ENCODE results near the gene FGF21.

FGF21 gene

GRCh38 chr19:48737360-48737998 lies 17.8 kb upstream of the FGF21 start:
- no peaks in the 10 kb centered on the region for H3K9me3 ChIP-seq (ENCODE audit: low read depth, low read length)
- no peak overlapping the region; the same call in 1 of the 2 replicates for H3K27ac ChIP-seq
- TF ChIP-seq EZH2 (IDR thresholded peaks at IDR 0.05) (no peak), POLR2AphosphoS5 (IDR thresholded peaks at IDR 0.05; ENCODE audit: borderline replicate concordance, low read depth, low read length) (no peak), FOXP2 (optimal IDR thresholded peaks at IDR 0.05; ENCODE audit: control extremely low read depth, extremely low read length, insufficient read depth) (no peak)
- DNase-seq (ENCODE audit: low read depth, low spot score) = no peak
- H3K36me3 ChIP-seq (ENCODE audit: insufficient read depth, low read length) = no peaks in the 10 kb centered on the region
- no peak overlapping the region for H3K9ac ChIP-seq (ENCODE audit: insufficient read length)
- no peak overlapping the region for H3K4me3 ChIP-seq

DNA sequence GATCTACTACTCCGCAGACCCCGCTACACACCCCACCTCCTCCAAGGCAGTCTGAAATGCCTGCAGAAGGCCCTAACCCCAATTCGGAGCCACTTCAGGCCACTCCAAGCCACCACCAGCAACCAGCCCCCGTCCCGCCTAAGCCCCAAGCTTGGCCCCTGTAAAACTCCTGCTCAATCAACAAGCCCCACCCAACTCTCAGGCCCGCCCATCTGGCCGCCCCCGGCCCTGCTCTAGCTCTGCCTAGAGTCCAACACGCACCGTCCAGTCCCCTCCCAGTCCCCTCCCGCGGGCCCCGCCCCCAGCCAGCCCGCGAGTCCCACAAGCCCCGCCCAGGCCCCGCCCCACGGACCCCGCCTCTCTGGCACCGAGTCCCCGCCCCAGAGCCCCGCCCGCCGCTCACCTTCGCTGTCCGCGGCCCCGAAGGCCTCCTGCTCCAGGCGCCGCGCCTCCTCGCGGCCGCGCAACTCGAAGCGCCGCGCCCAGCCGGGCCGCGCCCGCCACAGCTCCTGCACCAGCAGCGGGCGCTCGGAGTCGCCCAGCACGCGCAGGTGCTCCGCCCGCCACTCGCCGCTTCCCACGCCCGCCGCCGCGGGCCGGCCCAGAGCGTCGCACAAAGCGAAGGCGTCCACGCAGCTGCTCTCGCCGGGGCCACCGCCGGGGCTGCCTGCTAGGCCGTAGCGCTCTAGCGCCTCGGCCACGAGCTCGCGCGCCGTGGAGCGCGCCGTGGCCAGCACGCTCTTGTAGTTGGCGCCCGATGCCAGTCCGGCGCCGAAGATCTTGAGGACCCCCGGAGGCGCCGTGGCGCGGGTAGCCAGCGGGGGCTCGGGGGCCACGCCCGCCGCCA lies 16.5 kb upstream of the FGF21 start:
- Histone ChIP-seq H3K27ac (peak overlapping the region; percentile 4; the same call in 1 of the 2 replicates), H3K36me3 (ENCODE audit: insufficient read depth, low read length) (no peaks in the 10 kb centered on the region), H3K9me3 (ENCODE audit: low read depth, low read length) (no peaks in the 10 kb centered on the region), H3K9ac (ENCODE audit: insufficient read length) (peak overlapping the region; percentile 53), H3K4me3 (peak overlapping the region; percentile 68)
- DNase-seq (ENCODE audit: low read depth, low spot score) = no peak
- TF ChIP-seq EZH2 (IDR thresholded peaks at IDR 0.05) = no peak
- TF ChIP-seq POLR2AphosphoS5 (IDR thresholded peaks at IDR 0.05; ENCODE audit: borderline replicate concordance, low read depth, low read length) = peak; percentile 34; the same call in 1 of the 2 replicates
- no peak for TF ChIP-seq FOXP2 (optimal IDR thresholded peaks at IDR 0.05; ENCODE audit: control extremely low read depth, extremely low read length, insufficient read depth)

GRCh38 chr19:48739404-48740163 lies 15.7 kb upstream of the FGF21 start:
- TF ChIP-seq EZH2 (IDR thresholded peaks at IDR 0.05) (no peak), POLR2AphosphoS5 (IDR thresholded peaks at IDR 0.05; ENCODE audit: borderline replicate concordance, low read depth, low read length) (no peak), FOXP2 (optimal IDR thresholded peaks at IDR 0.05; ENCODE audit: control extremely low read depth, extremely low read length, insufficient read depth) (no peak)
- no peaks in the 10 kb centered on the region for H3K36me3 ChIP-seq (ENCODE audit: insufficient read depth, low read length)
- peak overlapping the region; percentile 53 for H3K9ac ChIP-seq (ENCODE audit: insufficient read length)
- H3K27ac ChIP-seq = no peak overlapping the region
- no peaks in the 10 kb centered on the region for H3K9me3 ChIP-seq (ENCODE audit: low read depth, low read length)
- no peak for DNase-seq (ENCODE audit: low read depth, low spot score)
- H3K4me3 ChIP-seq = peak overlapping the region; percentile 68

DNA sequence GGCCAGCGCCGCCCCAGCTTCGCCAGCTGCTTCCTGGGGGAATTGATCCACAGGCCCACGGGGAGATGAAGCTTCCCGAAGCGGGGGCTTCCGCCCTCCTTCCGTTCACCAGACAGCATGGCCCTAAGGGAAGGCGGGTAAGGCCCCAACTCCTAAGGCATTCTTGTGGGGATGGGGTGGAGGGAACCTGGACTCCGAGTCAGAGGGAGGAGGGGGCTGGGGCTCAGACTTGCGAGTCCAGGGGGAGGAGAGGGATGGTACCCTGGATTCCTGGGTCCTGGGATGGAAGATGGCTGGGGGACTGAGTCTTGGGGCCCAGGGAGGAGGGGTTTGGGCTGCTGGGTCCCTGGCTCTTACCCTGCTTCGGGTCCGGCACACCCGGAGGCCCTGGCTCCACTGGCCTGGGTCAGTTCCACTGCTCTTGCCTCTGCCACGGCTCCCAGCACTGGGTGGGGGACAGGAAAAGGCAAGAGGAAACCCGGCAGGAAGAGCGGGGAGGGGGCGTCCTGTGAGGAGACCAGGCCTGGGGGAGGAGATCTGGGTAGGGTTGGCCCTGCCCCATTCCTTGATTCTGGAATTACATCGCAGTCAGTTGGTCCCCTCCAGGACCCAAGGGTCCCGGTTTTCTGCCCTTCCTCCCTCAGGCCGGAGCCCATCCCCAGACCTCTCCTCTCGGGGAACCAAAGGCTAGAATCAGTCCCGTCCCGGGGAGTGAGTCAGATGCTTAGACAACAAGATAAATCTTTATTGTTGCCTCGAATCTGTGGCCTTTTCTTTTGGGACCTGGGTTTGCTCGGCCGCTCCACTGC lies 15.0 kb upstream of the FGF21 start, which contains the start of gene RASIP1:
Gene RASIP1 (minus strand): TSS at position 447 of the 809 bp plus-strand sequence. CDS start 328 bp downstream, at position 119.
- H3K27ac ChIP-seq = no peak within 1 kb of the TSS
- DNase-seq (ENCODE audit: low read depth, low spot score) = no peak
- TF ChIP-seq EZH2 (IDR thresholded peaks at IDR 0.05) = no peak
- no peak for TF ChIP-seq POLR2AphosphoS5 (IDR thresholded peaks at IDR 0.05; ENCODE audit: borderline replicate concordance, low read depth, low read length)
- TF ChIP-seq FOXP2 (optimal IDR thresholded peaks at IDR 0.05; ENCODE audit: control extremely low read depth, extremely low read length, insufficient read depth) = no peak
- no peak within 1 kb of the TSS for H3K9ac ChIP-seq (ENCODE audit: insufficient read length)
- H3K9me3 ChIP-seq (ENCODE audit: low read depth, low read length) = no peaks in the 10 kb centered on the region
- H3K36me3 ChIP-seq (ENCODE audit: insufficient read depth, low read length) = no peaks in the 10 kb centered on the region
- peak within 1 kb of the TSS; percentile 68 for H3K4me3 ChIP-seq

DNA sequence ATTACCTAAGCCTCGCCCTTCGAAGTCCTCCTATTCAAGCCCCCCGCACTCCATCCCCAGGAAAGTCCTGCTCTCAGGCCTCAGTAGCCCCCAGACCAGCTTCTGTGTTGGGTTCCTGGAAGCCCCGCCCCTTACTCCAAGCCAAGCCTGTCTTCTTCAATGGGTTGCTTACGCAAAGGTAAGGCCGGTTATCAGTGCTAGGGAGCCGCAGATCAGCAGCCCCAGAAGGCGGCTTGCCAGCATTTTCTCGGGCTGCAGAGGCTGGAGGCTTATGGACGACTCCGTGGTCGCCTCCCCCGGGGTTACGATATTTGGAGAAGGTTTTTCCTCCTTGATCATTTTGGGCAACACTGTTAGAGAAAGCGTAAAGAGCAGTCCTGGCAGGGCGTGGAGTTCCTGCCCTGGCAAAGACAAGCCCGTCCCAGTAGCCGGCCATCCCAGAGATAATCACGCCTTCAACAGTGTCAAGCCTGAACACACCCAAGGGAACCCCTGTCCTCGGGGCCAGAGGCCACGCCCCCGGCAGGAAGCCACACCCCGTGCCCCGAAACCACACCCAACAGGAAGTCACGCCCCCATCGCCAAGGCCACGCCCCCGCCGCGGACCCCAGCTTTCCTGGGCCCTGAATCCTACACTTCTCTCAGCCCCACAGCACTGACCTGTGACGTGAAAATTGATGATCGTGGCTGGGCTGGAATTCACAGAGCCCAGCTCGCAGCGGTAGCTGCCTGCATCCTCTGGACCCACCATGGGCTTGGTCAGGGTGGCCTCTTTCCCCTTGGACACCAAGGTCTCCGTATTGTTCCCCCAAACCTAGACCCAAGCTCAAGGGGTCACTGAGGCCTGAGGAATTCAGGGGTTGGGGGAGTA lies 14.0 kb upstream of the FGF21 start:
- Histone ChIP-seq H3K4me3 (no peak overlapping the region), H3K27ac (no peak overlapping the region), H3K9ac (ENCODE audit: insufficient read length) (no peak overlapping the region), H3K9me3 (ENCODE audit: low read depth, low read length) (no peaks in the 10 kb centered on the region), H3K36me3 (ENCODE audit: insufficient read depth, low read length) (no peaks in the 10 kb centered on the region)
- DNase-seq (ENCODE audit: low read depth, low spot score) = no peak
- TF ChIP-seq FOXP2 (optimal IDR thresholded peaks at IDR 0.05; ENCODE audit: control extremely low read depth, extremely low read length, insufficient read depth) (no peak), EZH2 (IDR thresholded peaks at IDR 0.05) (no peak)

- no peak for DNase-seq (ENCODE audit: low read depth, low spot score)
- Histone ChIP-seq H3K9me3 (ENCODE audit: low read depth, low read length) (no peaks in the 10 kb centered on the region), H3K27ac (no peak overlapping the region), H3K9ac (ENCODE audit: insufficient read length) (no peak overlapping the region), H3K36me3 (ENCODE audit: insufficient read depth, low read length) (no peaks in the 10 kb centered on the region), H3K4me3 (no peak overlapping the region)
- TF ChIP-seq EZH2 (IDR thresholded peaks at IDR 0.05) (no peak), POLR2AphosphoS5 (IDR thresholded peaks at IDR 0.05; ENCODE audit: borderline replicate concordance, low read depth, low read length) (no peak), FOXP2 (optimal IDR thresholded peaks at IDR 0.05; ENCODE audit: control extremely low read depth, extremely low read length, insufficient read depth) (no peak)
Observed at GRCh38 chr19:48742096-48742495, 13.2 kb upstream of the FGF21 start.

Measured in SK-N-MC (cell line).